NB4 (cell line): Measurements from ENCODE around the gene DEAF1.

ENCODE experiments used
- CTCF ChIP-seq: IDR thresholded peaks from one replicate; pipeline ENCODE4 v1.5.1; 2012; ENCODE audit warnings: low read depth, low read length
- MYC ChIP-seq: IDR thresholded peaks from 2 replicates; pipeline ENCODE4 v1.6.1; 2011; ENCODE audit warnings: low read depth, low read length
- POLR2A ChIP-seq: IDR thresholded peaks from 2 replicates; pipeline ENCODE4 v1.6.1; 2011; ENCODE audit warnings: mild to moderate bottlenecking; ENCODE audit not compliant: insufficient read length; ENCODE audit errors: extremely low read depth

- TF ChIP-seq CTCF (no peak), MYC (no peak), POLR2A (no peak)
These were observed 11.5 kb upstream of the DEAF1 start for GRCh38 chr11:706439-706956.
